Measurements from ENCODE around the gene SHC3. TPM values are rescaled to one million over a fixed set of nuclear protein-coding genes. Genes with fewer than 3 reads are reported as not detected.
A peak's percentile ranks its signal among the peaks of the same experiment; 100 is the strongest.

The SHC3 gene
- total RNA-seq, 2 donors from 2014 or later: 0.95 to 1.3 TPM

DNA sequence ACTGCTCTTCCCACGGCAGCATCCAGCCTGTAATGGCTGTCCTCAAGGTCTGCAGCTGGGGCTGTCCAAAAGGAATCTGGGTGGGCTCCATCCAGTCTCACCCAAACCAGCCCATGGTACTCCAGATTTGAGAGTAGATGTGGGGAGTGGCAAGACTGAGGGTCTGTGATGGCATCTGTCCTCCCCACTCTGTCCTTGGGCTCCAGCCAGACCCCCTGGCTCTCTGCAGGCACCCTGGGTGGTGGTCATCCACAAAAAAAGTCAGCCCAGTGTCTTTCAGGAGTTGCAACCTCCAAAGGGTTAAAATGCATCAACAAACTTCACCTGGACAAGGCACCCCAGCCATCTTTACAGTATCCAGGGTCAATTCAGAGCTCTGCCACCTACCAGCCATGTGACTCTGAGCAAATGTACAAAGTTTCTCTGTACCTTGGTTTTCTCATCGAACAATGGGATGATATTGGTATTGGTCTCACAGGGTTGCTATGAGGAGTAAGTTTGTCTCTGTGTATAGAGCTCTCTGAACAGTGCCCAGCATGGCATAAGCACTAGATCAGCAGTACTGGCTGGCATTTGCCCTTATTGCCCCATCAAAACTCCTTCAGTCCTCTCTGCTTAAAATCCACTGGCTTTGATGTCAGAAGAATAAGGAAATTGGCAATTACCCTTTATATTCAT, 194.6 kb downstream of the SHC3 start:
- H3K4me3 Mint-ChIP-seq: no peak overlapping the region
- Histone ChIP-seq H3K4me3 (ENCODE audit: low read length) (no peak overlapping the region), H3K4me1 (ENCODE audit: control insufficient read depth, insufficient read depth, low read length) (no peaks in the 10 kb centered on the region), H3K27me3 (ENCODE audit: control insufficient read depth, insufficient read depth, low read length, poor library complexity, severe bottlenecking) (no peaks in the 10 kb centered on the region), H3K9ac (ENCODE audit: extremely low read depth, low read length, poor library complexity, severe bottlenecking) (no peak overlapping the region), H3K9me3 (ENCODE audit: control insufficient read depth, low read length) (peaks cover 44% of the 10 kb centered on the region), H3K36me3 (ENCODE audit: control insufficient read depth, insufficient read depth, low read length) (no peaks in the 10 kb centered on the region), H3K27ac (ENCODE audit: low read depth, low read length) (no peak overlapping the region)
- 90% methylated on average over 2 of the region's 2 CpGs; no CpG with 5 or more reads in 1 of the 2 experiments for WGBS, 2 experiments (ENCODE audit: insufficient coverage in 1 of 2, insufficient read length in 1 of 2)
- peaks cover 4% of the 10 kb centered on the region for H3K27me3 Mint-ChIP-seq (ENCODE audit: insufficient read depth)
- H3K36me3 Mint-ChIP-seq (ENCODE audit: low read depth): no peaks in the 10 kb centered on the region
- peaks cover 22% of the 10 kb centered on the region for H3K9me3 Mint-ChIP-seq
- TF ChIP-seq, protein P1, sequence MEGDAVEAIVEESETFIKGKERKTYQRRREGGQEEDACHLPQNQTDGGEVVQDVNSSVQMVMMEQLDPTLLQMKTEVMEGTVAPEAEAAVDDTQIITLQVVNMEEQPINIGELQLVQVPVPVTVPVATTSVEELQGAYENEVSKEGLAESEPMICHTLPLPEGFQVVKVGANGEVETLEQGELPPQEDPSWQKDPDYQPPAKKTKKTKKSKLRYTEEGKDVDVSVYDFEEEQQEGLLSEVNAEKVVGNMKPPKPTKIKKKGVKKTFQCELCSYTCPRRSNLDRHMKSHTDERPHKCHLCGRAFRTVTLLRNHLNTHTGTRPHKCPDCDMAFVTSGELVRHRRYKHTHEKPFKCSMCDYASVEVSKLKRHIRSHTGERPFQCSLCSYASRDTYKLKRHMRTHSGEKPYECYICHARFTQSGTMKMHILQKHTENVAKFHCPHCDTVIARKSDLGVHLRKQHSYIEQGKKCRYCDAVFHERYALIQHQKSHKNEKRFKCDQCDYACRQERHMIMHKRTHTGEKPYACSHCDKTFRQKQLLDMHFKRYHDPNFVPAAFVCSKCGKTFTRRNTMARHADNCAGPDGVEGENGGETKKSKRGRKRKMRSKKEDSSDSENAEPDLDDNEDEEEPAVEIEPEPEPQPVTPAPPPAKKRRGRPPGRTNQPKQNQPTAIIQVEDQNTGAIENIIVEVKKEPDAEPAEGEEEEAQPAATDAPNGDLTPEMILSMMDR (conservative IDR thresholded peaks at IDR 0.05): no peak
- H3K4me1 Mint-ChIP-seq: peaks cover 3% of the 10 kb centered on the region
- DNase-seq: peak; percentile 20
- no peak overlapping the region for H3K27ac Mint-ChIP-seq

DNA sequence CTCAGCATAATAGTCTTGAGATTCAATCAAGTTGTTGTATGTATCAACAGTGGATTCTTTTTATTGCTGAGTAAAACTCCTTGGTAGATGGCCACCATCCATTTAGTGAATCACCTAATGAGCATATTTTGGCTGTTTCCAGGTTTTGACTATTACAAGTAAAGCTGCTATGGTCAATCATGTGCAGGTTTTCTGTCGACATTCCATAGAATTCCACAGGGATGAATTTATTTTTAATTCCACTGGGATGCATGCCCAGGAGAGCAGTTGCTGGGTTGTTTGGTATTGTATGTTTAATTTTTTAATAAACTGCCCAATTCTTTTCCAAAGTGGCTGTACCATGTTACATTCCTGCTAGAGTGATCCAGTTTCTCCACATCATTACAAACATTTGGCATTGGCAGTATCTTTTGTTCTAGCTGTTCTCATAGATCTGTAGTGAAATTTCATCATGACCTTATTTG, 197.8 kb downstream of the SHC3 start:
- Histone ChIP-seq H3K9ac (ENCODE audit: extremely low read depth, low read length, poor library complexity, severe bottlenecking) (no peak overlapping the region), H3K4me1 (ENCODE audit: control insufficient read depth, insufficient read depth, low read length) (no peaks in the 10 kb centered on the region), H3K27me3 (ENCODE audit: control insufficient read depth, insufficient read depth, low read length, poor library complexity, severe bottlenecking) (no peaks in the 10 kb centered on the region), H3K4me3 (ENCODE audit: low read length) (peak overlapping the region; percentile 59), H3K27ac (ENCODE audit: low read depth, low read length) (no peak overlapping the region), H3K36me3 (ENCODE audit: control insufficient read depth, insufficient read depth, low read length) (no peaks in the 10 kb centered on the region), H3K9me3 (ENCODE audit: control insufficient read depth, low read length) (peaks cover 39% of the 10 kb centered on the region)
- H3K27ac Mint-ChIP-seq: no peak overlapping the region
- no peaks in the 10 kb centered on the region for H3K36me3 Mint-ChIP-seq (ENCODE audit: low read depth)
- peaks cover 4% of the 10 kb centered on the region for H3K4me1 Mint-ChIP-seq
- 92 to 100% methylated on average over 1 of the region's 1 CpG for WGBS, 2 experiments (ENCODE audit: insufficient coverage in 1 of 2, insufficient read length in 1 of 2)
- no peaks in the 10 kb centered on the region for H3K27me3 Mint-ChIP-seq (ENCODE audit: insufficient read depth)
- H3K4me3 Mint-ChIP-seq: no peak overlapping the region
- DNase-seq: no peak
- H3K9me3 Mint-ChIP-seq: peaks cover 23% of the 10 kb centered on the region
- TF ChIP-seq, protein P1 (conservative IDR thresholded peaks at IDR 0.05): no peak

DNA sequence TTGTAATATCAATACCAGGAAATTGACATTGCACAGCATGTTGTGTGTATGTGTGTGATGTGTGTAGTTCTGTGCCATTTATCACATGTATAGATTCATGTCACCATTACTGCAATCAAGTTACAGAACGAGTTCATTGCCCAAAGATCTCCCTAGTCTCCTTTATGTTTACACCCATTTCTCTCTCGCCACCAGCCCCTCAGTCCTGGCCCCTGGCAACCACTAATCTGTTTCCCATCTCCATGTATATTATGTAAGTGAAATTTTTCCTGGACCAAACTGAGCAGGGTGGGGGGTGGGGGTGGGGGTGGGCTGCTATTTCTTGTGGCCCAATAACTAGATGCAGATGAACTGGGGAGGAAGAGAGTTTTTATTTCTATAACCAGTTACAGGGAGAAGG, 198.8 kb downstream of the SHC3 start:
- 97% methylated on average over 2 of the region's 2 CpGs; no CpG with 5 or more reads in 1 of the 2 experiments for WGBS, 2 experiments (ENCODE audit: insufficient coverage in 1 of 2, insufficient read length in 1 of 2)
- TF ChIP-seq, protein P1 (conservative IDR thresholded peaks at IDR 0.05): no peak
- no peaks in the 10 kb centered on the region for H3K27me3 Mint-ChIP-seq (ENCODE audit: insufficient read depth)
- Histone ChIP-seq H3K9ac (ENCODE audit: extremely low read depth, low read length, poor library complexity, severe bottlenecking) (no peak overlapping the region), H3K36me3 (ENCODE audit: control insufficient read depth, insufficient read depth, low read length) (no peaks in the 10 kb centered on the region), H3K9me3 (ENCODE audit: control insufficient read depth, low read length) (peaks cover 39% of the 10 kb centered on the region), H3K4me1 (ENCODE audit: control insufficient read depth, insufficient read depth, low read length) (no peaks in the 10 kb centered on the region), H3K27ac (ENCODE audit: low read depth, low read length) (no peak overlapping the region), H3K4me3 (ENCODE audit: low read length) (no peak overlapping the region), H3K27me3 (ENCODE audit: control insufficient read depth, insufficient read depth, low read length, poor library complexity, severe bottlenecking) (no peaks in the 10 kb centered on the region)
- peaks cover 23% of the 10 kb centered on the region for H3K9me3 Mint-ChIP-seq
- peaks cover 4% of the 10 kb centered on the region for H3K4me1 Mint-ChIP-seq
- DNase-seq: peak; percentile 15
- H3K4me3 Mint-ChIP-seq: no peak overlapping the region
- H3K36me3 Mint-ChIP-seq (ENCODE audit: low read depth): no peaks in the 10 kb centered on the region
- no peak overlapping the region for H3K27ac Mint-ChIP-seq
